GDM1 (cell line): ENCODE measurements around the gene XPR1.
A peak's percentile ranks its signal among the peaks of the same experiment; 100 is the strongest.

ENCODE experiments used
- DNase-seq: peaks from one replicate; lab custom pipeline; 2025; lab: John Stamatoyannopoulos, UW

XPR1 gene

DNA sequence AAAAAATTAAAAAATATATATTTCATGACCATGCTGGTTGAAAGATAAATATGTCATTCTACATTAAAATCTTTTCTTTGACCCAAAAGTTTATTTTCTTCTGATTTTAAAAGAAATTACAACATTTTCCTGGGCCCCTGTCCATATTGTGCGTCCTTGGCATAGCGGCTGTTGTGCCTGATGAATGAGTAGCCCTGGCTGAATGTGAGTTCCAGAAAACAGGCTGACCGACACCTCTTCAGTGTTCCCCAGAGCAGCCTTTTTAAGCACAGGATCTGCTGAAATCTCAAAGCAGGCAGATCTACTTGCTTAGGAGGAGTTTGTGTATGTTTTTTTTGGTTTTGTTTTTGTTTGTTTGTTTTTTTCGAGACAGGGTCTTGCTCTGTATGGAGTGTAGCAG is 300.6 kb downstream of the XPR1 start:
- DNase-seq, result no peak

DNA sequence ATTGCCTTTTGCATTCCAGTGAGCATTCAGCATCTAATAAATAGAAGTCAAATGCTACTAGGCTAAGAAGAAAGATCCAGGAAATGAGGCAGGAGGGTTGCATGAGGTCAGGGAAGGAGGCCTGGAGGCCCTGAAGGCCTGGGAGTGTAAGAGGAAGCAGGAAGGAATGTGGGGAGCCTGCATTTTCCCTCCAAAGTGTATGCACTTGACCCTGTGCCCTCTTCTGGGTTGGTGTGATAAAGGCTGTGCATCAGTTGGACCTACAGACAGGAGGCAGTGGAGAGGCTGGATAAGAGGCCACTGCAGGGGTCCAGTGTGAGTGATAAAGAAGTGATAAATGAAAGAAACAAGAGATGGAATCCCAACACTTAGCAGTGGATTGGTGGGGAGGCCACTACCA is 301.3 kb downstream of the XPR1 start:
- no peak for DNase-seq

DNA sequence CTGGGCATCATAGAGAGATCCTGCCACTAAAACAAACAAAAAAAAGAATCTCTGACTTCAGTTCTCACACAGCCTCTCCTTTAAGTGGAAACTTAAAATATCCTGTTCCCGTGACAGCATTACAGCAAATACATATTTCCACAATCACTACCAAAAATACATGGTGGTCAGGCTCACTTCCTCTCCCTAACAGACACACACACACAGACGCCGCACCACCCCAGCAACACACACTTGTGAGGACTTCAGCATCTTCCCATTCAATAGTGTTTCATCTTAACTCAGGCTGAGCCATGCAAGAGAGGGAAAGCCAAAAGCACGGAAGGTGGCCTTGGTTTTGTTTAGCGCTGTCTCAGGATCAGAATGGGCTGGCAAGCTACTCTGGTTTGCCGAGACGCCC is 302.7 kb downstream of the XPR1 start:
- peak; percentile 76 for DNase-seq

DNA sequence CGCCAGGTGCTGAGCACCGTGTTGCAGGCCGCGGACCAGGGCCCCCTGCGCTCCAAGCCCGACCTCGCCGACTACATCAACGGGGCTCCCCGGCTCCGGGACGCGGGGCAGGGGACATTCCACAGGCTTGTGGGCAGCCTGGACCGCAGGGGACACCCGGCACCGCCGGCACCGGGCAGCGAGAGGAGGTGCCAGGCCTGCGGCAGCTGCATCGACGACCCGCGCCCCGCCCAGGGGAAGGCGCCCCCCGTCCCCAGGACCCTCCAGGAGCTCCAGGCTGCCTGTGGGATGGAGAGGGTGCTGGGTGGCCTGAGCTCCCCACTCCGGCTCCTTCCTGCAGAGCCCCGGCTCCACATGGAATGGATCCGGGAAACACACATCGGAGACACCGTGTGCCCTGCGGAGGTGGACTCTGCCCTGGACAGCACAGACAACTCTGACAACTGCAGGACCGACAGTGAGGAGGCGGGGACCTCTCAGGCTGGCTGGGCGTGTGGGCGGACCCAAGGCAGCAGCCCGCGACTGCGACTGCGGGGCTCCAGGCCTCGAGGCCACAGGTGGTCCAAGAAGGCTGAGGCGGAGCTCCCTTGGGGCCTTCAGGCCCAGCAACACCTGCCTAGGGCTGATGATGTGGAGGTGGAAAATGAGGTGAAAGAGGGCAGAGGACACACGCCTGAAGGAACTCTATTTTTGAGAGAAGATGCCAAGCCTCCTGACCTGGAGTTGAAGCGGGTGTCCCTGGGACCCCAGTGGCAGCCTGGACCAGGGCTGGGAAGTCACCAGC is 303.7 kb downstream of the XPR1 start:
- DNase-seq, result no peak

DNA sequence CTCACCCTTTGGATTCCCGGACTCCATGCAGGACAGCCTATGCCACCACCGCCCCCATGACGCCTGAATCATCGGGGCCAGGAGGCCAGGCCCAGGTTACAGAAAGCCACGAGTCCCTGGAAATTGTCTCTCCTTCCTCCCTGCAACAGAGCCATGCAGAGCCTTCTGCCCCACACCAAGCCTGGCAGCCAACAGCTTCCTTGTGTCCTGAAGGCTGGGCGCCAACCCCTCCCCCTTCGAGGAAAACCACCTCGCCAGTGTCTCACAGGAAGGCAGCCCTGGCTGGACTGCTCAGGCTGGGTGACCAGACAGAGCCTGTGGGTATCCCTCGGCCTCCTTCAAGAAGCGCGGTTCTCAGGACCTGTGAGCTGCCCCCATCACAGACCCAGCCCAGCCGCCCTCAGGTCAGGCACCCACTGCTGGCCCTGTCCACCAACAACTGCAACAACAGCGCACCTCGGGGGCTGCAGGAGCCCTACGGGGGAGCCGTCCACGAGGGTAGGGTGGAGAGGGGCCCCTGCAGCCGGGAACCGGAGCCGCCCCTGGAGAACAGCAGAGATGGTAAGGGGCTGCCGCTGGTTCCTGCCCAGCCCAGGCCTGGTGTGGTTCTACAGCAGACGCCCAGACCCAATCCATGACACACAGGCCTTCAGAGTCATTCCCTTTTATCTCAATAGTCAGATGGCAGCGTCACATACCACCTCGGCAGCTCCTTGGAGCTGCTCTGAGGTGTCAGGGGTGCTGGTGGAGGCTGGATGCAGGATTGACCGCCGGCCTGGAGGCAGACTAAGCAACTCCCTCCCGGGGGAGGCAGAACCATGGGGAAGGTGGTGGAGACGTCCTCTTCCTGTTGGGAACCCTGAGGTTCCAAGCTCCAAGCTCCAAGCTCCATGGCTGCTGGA is 304.5 kb downstream of the XPR1 start:
- no peak for DNase-seq

DNA sequence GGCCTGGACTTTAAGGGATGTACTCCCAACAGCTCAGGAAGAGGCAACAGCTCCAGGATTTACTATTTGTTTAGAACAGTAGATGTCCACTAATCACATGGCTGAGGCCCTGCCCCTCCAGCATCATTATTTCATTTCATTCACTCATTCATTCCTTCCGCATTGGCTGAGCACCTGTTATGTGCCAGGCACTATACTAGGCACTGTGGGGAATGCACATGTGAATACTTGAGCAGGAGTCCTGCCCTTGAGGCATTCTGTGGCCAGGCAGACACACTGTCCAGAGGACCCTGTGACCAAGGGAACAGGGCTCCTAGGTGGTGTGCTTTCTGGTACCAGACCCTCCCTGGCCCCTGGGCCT is 305.2 kb downstream of the XPR1 start:
- DNase-seq, result no peak

DNA sequence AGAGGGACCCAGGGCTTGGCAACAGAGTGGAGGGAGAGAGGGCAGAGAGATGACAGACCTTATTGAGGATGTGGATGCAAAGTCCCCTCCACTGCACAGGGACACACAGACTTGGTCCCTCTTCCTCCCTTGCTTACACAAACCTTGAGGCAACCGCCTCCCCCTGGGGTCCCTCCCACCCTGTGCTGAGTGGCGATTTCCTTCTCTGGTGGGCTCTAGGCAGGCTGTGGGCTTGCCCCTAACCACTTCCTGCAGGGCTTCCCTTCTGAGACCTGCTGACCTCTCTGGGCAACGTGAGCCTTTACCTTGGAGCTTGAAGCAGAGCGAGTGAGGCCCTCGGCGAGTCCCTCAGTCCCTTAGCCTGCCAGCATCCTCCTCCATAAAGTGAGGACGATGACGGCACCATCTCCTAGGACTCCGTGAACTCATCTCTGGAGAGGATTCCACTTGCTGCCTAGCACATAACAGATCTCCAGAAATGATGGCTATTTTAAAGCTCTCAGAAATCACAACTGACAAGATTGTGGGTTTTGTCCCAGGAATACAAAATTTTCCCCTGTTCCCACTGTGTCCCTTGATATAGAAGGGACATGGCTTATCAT is 305.9 kb downstream of the XPR1 start:
- DNase-seq, result peak; percentile 21

DNA sequence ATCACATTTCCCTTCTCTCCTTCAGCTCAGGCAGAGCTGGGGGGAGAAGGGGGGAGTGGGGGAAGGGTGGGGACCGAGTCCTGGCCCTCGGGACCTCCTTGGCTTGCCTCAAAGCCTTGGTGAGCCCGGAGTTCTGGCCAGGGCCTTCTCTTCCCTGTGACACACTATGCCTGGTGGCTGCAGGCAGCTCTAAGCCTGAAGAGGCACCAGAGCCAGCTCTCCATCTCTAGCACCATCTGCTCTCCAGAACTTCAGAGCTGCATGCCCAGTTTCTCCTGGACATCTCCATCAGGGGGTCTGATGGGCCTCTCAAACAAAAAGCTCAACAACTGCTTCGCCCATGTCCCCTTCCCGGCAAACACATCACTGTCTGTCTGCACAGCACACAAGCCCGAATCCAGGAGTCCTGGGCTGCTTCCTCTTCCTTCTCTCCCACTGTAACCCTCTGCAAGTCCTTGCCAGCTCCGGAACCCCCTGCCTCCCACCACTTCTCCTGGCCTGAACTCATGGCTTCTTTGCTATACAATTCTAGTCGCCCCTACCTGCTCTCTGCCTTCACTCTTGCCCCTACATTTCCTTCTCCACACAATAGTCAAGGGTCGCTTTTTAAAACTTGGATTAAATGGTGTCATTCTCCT is 307.4 kb downstream of the XPR1 start:
- DNase-seq, result no peak

DNA sequence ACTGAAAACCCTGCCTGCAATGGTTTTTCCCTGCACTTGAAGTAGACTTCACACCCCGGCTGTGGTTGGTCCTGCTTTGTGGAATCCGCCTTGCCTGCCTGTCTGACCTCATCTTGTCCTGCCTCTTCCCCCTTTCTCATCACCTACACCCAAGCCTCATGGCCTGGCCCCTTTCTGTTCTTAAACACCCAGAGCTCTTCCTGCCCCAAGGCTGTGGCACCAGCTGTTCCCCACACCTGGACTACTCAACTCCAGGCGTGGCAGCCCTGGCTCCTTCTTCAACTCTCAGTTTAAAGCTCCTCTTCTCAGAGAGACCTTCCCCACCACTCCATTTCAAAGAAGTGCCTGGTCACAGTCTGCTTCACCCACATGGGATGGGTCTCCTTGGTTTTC is 307.9 kb downstream of the XPR1 start:
- DNase-seq, result no peak
